ENCODE results near the gene SH2D3A.
"Not testable (repeated sequence)": the region's sequence is repeated elsewhere in the genome, so short reads cannot be mapped to it uniquely, and the experiment has no call there.

The SH2D3A gene

DNA sequence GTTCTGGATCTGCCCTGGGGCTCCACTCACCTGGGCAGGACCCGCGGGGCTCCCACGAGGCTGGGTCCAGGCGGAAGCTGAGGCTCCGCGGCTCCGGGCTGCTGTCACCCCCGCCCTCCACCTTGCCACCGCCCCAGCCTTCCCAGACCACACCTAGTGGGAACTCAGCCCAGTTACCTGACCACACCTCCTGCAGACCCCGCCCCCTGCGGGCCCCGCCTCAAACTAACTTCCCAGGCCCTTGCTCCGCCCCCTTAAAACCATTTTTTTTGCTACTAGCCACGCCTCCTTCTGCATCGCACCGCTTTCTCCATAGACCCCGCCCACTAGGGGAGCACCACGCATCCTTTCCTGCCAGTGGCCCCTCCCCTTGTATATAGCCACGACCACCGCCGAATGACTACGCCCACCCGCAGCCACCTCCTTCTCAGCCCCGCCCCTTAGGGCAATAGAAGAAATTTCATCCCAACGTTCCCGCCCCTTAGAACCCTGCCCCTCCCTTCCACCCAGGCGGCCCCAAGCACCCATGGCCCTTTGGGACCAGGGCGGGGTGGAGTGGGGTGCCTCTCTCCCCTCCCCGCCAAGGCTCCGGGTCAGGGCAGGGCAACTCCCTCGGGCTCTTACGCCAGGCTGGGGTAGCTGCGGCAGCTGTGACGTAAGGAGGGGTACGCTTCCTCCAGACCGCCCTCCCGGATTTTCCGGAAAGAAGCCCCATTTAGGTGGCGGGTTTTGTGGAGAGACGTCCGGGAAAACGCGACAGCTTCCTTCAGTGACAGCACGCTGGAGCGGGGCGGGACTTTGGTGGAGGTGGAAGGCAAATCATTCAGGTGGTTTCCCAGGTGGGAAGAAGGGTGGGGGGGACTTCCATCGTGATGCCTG lies at the start of gene SH2D3A:
TSS of gene SH2D3A (minus strand) at position 79 of the 879 bp plus-strand sequence. CDS start 3,687 bp downstream, outside the sequence.
- DNase-seq = peak; percentile 99

DNA sequence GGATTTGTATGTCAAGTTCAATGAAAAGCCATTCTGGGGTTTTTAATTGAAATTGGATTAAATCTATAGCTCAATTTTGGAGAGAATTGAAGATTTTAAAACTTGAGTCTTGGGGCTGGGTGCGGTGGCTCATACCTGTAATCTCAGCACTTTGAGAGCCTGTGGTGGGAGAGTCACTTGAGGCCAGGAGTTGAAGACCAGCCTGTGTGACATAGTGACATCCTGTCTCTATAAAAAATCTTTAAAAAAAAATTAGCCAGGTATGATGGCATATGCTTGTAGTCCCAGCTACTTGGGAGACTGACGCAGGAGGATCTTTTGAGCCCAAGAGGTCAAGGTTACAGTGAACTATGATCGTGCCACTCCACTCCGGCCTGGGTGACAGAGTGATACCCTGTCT lies 46.4 kb upstream of the SH2D3A start:
- peak; percentile 25 for DNase-seq

DNA sequence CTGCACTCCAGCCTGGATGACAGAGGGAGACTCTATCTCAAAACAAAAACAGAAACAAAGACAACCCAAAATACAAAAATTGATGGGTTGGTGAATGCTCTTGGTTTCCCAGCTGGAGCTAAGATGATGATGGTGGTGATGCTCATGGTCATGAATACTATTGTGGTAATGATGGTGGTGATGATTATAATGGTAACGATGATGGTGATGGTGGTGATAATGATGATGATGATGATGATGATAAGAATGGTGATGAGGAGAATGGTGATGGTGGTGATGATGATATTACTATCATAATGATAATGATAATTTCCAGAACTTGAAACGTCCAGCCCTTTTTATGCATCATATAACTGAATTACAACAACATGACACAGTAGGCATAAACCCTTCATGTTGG lies 45.4 kb upstream of the SH2D3A start:
- no peak for DNase-seq

DNA sequence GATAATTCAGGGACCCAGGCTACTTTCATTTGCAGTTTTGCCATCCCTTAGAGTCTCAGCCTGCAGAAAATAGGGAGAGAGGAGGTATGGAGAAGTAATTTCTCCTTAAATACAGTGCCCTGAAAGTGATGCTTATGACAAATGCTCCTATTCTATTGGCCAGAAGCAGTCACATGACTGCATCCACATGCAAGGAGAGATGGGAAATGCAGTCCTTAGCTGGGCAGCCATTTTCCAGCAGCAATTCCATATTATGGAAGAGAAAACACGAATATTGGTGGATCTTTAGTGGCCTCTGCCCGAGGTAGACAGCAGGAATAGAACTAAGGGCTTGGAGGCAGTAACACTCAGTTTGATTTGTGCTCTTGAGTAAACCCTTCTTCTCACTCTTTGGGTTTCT lies 44.7 kb upstream of the SH2D3A start:
- DNase-seq = no peak

DNA sequence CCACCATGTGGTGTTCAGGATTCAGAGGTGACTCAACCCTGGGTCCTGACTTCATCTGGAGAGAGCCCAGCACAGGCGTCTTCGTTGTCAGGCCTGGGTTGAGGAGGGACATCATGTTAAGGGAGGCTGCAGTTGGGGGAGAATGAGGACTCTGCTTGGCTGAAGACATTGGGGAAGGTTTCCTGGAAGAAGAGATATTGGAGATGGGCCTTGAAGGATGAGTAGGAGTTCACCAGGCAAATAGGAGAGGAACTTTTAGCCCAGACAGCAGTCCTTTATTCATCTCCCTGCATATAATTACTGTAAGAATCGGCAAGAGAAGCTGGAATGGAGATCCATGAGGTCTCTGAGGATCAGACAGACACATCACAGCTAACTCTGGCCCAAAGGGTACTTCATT lies 44.1 kb upstream of the SH2D3A start:
- DNase-seq = no peak

DNA sequence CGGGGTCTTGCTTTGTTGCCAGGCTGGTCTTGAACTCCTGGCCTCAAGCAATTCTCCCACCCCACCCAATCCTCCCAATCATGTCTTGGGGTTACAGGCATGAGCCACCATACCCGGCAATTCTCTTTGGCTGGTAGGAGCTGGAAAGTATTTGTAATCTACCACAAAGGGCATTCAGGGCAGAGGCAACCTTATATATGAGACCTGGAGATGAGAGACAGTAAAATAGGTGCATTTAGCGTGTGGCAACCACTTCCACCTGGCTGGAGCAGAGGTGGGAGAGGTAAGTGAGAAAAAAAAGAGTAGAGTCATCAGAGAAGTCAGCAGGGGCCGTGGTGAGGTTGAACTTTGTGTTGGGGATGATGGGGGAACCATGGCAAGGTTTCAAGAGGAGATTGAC lies 42.0 kb upstream of the SH2D3A start:
- DNase-seq = no peak

DNA sequence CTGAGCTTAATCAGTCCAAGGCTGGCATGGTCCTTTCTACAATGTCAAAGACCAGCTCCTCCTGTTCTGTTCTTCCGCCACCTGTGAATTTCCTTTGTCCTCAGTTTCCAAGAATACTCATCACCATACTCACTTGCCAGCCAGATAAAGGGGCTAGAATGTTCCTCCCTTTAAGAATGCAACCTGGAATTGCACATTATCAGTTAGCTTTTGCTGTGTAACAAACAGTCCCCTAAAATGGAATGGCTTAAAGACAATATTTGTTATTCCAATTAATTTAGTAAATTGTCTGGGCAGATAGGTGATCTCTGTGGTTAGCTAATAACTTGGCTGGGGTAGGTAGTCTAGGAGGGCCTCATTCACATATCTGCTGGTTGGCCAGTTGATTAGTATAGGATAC lies 41.3 kb upstream of the SH2D3A start:
- no peak for DNase-seq

DNA sequence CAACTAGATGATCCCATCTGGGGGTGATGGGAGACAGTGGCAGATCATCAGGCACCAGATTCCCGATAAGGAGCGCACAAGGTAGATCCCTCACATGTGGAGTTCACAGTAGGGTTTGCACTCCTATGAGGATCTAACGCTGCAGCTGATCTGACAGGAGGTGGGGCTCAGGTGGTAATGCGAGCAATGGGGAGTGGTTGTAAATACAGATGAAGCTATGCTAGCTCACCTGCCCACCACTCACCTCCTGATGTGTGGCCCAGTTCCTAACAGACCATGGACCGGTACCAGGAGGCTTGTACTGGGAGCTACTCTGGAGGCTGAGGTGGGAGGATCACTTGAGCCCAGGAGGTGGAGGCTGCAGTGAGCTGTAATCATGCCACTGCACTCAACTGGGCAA lies 40.1 kb upstream of the SH2D3A start:
- DNase-seq = no peak

DNA sequence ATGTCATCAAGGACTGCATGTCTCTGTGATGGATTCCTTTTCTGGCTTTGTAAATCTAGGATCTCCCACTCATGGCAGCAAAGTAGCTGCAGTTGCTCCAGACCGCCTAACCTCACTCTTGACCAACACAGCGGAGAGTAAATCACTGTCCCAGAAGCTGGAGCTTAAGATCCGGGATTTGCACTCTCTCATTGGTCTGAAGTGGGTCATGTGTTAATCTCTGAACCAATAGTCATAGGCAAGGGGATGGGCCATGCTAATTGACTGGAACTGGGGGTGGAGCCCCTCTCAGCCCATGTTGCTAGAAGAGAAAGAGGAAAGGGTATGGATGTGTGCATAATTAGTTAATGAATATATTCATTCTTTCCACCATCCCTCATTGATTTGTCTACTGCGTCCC lies 39.3 kb upstream of the SH2D3A start:
- no peak for DNase-seq

DNA sequence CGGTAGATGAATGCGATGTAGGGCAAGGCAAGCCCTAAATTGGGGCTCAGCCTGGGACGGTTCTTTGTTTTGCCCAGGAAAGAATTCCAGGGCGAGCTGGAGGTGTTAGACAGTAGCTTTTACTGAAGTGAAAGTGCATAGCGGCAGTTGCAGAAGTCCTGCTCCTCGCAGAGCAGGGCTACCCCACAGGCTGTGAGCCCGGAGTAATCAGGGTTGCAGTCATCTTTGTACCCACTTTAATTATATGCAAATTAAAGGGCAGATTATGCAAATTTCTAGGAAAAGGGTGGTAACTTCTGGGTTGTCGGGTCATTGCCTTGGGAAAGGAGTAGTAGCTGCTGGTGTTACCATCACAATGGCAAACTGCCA lies 35.8 kb upstream of the SH2D3A start:
- no peak for DNase-seq

DNA sequence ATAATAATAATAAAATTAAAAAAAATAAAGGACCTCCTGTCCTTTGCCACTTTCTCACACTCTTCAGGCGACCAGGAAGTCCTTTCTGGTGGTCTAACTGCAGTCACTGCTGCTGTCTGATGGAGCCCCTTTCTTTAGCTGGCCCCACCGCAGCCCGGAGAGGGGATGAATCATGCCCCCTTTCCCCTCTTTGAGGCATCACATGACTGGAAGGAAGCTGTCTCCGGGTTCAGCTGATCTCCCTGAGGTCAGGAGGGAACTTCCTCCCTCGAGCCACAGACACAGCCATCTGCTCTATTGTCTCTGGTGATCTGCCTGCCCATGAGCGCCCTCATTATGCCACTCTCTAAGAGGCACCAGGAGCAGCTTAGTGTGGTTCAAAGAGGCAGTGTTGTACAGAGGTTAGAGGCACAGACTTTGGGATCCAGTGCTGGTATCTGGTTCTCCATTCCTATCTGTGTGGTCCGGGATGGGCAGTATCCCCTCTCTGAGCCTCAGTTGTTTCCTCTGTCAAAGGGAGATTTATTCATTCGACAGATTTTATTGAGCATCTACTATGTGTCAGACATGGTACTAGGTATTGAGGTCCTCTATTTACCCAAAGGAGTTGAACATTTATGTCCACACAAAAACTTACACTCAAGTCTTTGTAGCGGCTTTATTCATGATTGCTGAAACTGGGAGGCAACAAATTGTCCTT lies 35.3 kb upstream of the SH2D3A start:
- peak; percentile 72 for DNase-seq

DNA sequence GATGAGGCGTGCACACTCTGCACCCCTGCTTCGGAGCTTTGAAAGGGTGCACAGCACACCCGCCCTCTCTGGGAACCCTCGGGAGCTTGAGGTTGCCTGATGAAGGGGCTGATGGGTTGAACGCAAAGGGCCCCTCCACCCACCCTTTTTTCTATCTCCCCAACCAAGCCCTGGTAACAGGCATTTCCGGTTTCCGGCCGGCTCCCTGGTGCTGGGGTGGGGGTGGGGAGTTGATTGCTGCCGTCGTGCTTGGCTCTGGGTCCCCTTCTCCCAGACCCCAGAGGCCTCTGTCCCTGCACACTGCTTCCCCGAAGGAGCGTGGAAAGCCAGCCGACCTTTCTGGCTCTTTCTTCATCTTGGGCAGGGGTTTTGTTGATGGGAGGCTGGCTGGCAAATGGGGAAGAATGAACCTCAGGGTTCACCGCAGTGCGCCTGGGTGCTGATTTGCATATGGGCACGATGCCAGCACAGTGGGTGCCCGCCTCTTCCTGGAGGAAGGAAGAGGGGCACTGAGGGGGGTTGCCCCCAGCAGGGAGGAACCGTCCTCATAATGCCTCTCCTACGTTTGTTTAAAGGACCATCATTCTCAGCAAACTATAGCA lies 34.4 kb upstream of the SH2D3A start:
- peak; percentile 87 for DNase-seq

DNA sequence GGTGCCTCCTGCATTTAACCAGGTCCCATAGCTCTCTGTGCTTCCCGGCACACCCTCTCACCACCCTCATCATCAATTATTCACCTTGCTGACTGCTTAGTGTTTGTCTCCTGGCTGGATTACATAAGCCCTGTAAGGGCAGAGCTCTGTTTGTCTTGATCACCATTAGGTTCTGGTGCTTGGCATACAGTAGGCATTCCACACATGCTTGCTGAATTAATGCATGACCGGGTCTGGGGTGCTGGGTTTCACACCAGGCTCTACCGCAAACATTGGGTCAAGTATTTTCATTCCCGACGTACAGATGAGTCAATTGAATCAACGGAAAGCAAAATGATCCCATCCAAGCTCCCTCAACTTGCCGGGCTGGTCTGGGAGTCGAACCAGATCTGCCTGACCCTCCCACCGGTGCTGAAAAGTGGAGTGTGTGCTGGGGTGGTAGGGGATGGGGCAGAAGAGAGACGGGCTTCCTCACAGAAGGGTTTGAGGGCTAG lies 33.8 kb upstream of the SH2D3A start:
- DNase-seq = peak; percentile 21

DNA sequence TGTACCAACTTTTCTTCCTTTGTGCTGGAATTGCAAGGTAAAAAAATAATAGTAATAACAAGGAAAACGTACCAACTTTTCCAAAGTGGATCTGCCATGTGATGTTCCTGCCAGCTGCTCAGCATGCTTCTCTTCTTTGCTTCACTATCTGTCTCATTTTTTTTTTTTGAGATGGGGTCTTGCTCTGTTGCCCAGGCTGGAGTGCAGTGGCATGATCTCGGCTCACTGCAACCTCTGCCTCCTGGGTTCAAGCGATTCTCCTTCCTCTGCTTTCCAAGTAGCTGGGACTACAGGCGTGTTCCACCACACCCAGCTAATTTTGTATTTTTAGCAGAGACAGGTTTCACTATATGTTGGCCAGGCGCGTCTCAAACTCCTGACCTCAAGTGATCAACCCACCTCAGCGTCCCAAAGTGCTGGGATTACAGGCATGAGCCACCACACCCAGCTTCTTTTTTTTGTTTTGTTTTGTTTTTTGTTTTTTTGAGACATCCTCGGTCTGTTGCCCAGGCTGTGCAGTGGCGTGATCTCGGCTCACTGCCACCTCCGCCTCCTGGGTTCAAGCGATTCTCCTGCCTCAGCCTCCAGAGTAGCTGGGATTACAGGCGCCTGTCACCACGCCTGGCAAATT lies 33.0 kb upstream of the SH2D3A start:
- not testable (repeated sequence) for DNase-seq

DNA sequence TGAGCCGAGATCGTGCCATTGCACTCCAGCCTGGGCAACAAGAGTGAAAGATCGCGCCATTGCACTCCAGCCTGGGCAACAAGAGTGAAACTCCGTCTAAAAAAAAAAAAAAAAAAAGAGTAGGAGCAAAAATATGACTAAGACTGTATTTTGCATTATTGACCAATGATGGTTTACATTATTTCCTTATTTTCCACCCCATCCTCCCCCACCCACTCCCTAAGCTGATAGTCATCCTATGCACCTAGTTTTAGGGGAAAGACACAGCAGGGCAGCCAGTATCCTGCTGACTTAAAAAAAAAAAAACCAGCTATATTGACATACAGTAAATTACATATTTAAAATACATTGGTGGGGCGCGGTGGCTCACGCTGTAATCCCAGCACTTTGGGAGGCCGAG lies 30.4 kb upstream of the SH2D3A start:
- no peak for DNase-seq

DNA sequence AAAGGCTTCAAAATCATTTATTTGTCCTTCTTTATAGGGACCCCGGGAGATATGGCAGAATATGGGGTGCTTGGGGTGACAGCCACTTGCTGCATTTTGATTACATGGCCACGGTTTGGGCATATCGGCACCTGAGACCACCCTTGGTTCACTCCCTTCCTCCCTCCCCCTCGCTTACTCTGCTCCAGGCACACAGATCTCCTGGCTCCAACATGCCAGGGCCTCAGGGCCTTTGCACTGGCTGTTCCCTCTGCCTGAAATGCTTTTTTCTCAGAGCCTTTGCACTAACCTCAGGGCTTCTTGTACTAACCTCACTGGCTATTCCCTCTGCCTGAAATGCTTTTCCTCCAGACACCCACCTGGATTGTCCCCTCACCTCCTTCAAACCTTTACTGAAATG lies 29.0 kb upstream of the SH2D3A start:
- DNase-seq = no peak

DNA sequence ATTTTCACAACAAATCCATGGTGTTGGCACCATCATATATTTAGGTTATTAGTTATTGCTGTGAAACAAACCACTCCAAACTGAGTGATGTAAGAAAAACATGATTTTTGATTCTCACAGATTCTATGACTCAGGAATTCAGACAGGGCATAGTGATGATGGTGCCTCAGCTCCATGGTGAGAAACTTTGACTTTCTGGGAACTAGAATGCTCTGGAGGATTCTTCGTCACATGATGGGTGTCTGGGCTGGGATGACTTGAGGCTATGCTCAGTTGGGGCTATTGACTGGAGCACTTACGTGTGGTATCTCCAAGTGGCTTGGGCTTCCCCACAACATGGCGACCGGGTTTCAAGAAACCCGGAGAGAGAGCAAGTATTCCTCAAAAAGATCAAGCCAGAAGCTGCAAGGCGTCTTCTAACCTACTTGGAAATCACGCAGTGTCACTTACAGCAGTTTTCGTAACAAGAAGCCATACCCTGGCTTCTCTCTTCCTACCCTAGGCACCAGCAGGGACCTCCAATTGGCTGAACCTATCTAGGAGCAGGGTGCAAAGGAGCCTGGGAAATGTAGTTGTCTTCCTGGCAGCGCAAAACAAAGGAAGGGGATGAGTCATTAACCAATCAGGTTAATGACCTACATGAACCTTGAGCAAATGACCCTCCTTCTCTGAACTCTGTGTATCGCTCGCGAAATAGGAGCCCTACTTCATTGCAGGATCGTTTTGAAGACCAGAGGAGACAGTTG lies 27.6 kb upstream of the SH2D3A start:
- DNase-seq = no peak

DNA sequence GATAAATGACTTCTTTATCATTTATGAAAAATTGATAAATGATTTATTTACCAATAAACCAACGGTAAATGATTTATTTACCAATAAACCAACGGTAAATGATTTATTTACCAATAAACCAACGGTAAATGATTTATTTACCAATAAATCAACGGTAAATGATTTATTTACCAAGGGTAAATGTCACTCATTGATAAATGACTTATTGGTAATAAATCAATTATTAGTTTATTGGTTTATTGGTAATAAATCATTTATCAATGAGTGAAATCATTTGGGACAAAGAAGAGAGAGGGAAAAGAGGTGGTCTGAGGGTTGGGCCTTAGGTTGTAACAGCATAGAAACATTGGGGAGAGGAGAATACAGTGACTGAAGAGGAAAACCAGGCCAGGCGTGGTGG lies 26.7 kb upstream of the SH2D3A start:
- DNase-seq = no peak

DNA sequence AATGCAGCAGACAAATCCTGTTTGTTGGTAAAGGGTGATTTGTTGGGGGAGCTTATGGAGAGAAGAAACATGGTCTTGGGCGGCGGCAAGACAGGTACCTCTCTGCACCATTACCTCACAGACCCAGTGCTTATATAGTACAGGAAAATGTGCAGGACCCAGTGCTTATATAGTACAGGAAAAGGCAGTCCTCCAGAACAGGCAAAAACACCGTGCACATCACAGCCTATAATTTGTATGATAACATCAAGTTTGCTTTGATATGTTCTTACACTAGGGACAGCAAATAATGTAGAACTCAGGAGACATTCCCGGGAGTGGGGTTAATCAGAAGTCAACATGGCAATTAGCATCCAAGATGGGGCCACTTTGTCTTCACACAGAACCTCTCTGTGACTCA lies 26.2 kb upstream of the SH2D3A start:
- DNase-seq = no peak

DNA sequence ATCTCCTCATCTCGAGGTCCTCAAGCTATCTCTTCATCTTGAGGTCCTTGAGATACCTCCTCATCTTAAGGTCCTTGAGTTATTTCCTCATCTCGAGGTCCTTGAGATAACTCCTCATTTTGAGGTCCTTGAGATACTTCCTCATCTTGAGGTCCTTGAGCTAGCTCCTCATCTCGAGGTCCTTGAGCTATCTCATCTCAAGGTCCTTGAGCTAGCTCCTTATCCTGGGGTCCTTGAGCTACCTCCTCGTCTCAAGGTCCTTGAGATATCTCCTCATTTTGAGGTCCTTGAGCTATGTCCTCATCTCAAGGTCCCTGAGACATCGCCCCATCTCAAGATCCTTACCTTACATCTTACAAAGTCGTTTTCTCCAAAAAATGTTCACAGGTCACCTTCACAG lies 24.0 kb upstream of the SH2D3A start:
- DNase-seq = no peak

DNA sequence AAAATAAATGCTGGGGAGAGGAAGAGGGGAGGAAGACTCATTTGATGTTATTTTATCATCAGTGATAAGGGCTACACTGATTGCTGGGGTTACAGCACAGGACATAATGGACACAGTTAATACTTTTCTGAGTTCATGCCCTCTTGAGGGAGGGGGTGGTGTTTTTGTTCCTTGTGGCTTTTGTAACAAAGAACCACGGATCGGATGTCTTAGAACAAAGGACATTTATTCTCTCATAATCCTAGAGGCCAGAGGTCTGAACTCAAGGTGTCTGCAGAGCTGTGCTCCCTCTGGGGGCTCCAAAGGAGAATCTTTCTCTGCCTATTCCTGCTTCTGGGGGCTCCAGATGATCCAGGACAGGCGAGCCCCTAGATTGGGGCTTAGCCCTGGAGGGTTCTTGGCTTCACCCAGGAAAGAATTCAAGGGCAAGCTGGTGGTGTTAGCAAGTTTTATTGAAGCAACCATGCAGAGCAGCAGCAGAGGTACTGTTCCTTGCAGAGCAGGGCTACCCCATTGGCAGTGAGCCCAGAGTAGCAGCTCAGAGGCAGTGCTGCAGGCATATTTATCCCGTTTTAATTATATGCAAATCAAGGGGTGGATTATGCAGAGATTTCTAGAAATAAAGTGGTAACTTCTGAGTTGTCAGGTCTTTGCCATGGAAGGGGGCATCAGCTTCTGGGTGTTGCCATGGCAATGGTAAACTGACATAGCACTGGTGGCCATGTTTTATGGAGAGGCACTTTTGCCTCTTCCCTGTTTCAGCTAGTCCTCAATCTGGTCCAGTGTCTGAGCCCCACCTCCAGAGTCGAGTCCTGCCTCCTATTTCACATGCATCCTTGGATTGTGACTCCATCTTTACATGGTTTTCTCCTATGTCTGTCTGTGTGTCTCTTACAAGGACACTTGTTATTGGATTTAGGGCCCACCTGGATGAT lies 23.2 kb upstream of the SH2D3A start:
- DNase-seq = no peak

Data from CD4-positive, alpha-beta T cell treated with Interleukin-17A for 4 hours (primary cell).